IMR-90 (cell line): Measurements from ENCODE around the gene LILRA2. TPM values are rescaled to one million over a fixed set of nuclear protein-coding genes. Genes with fewer than 3 reads are reported as not detected.

Experiments used
- ATAC-seq: fragments of 200-7000 bp; cut with Tn5 transposase; 2 replicates; pipeline ENCODE4 v1.9.1; 2020; ENCODE audit warnings: low read depth, mild to moderate bottlenecking, moderate library complexity
- BruUV-seq: library from RNA; stranded (reverse); fragments of 400-500 nt; replicated peaks from 2 replicates; lab custom pipeline; 2021; lab: Mats Ljungman, UMichigan
- CTCF ChIA-PET: fragments of 300-600 bp; formaldehyde crosslinking; extraction: SDS; loops from one replicate; lab custom pipeline; 2021; ENCODE audit warnings: antibody characterized with exemption; lab: Yijun Ruan, JAX
- POLR2A ChIA-PET: fragments of 300-600 bp; sonication (Branson Sonifier 250); formaldehyde crosslinking; loops from one replicate; lab custom pipeline; 2022; ENCODE audit warnings: antibody characterized with exemption; ENCODE audit not compliant: unreplicated experiment; lab: Charles Lee
- DNase-seq: peaks from one replicate; pipeline ENCODE4 v3.0.0; 2013
- H2AFZ ChIP-seq: replicated peaks from 2 replicates; pipeline ENCODE3; 2013; ENCODE audit warnings: low read length, mild to moderate bottlenecking; ENCODE audit not compliant: poor library complexity
- H2AK5ac ChIP-seq: 2 replicates; pipeline ENCODE4 v1.6.1; 2013; ENCODE audit warnings: low read depth, low read length, inconsistent platforms
- H2AK9ac ChIP-seq: replicated peaks from 2 replicates; pipeline ENCODE3; 2013; ENCODE audit warnings: mild to moderate bottlenecking, low read depth, low read length, moderate library complexity; ENCODE audit not compliant: poor library complexity
- H2BK120ac ChIP-seq: 2 replicates; pipeline ENCODE4 v1.6.1; 2013; ENCODE audit warnings: low read depth, low read length, inconsistent platforms
- H2BK15ac ChIP-seq: 3 replicates; pipeline ENCODE4 v1.6.1; 2013; ENCODE audit warnings: low read depth, low read length, inconsistent platforms
- H2BK20ac ChIP-seq: 2 replicates; pipeline ENCODE4 v1.6.1; 2013; ENCODE audit warnings: low read depth, mild to moderate bottlenecking, inconsistent platforms, low read length, moderate library complexity
- H2BK5ac ChIP-seq: 2 replicates; pipeline ENCODE4 v1.6.1; 2013; ENCODE audit warnings: mild to moderate bottlenecking, low read depth, low read length, inconsistent platforms; ENCODE audit not compliant: poor library complexity, severe bottlenecking
- H3K14ac ChIP-seq: replicated peaks from 2 replicates; pipeline ENCODE4 v1.6.1; 2013; ENCODE audit warnings: low read depth, low read length, inconsistent platforms
- H3K18ac ChIP-seq: 2 replicates; pipeline ENCODE4 v1.6.1; 2013; ENCODE audit warnings: low read depth, low read length, control low read depth
- H3K23ac ChIP-seq: 2 replicates; pipeline ENCODE4 v1.6.1; 2013; ENCODE audit warnings: low read depth, low read length, inconsistent platforms
- H3K27ac ChIP-seq: 2 replicates; pipeline ENCODE4 v1.5.1; 2013; ENCODE audit warnings: mild to moderate bottlenecking, control low read depth, low read length; ENCODE audit not compliant: insufficient read depth
- H3K27me3 ChIP-seq: 2 replicates; pipeline ENCODE4 v1.6.1; 2013; ENCODE audit warnings: low read length; ENCODE audit not compliant: control insufficient read depth, insufficient read depth
- H3K36me3 ChIP-seq: 2 replicates; pipeline ENCODE4 v1.6.1; 2013; ENCODE audit warnings: low read length, mixed read lengths; ENCODE audit not compliant: control insufficient read depth, insufficient read depth
- H3K4ac ChIP-seq: 2 replicates; pipeline ENCODE4 v1.6.1; 2013; ENCODE audit warnings: low read depth, low read length, inconsistent platforms
- H3K4me1 ChIP-seq: 2 replicates; pipeline ENCODE4 v1.6.1; 2013; ENCODE audit warnings: low read length, mixed read lengths; ENCODE audit not compliant: control insufficient read depth, insufficient read depth
- H3K4me2 ChIP-seq: 2 replicates; pipeline ENCODE4 v1.6.1; 2013; ENCODE audit warnings: low read depth, mild to moderate bottlenecking, control low read depth, low read length, moderate library complexity
- H3K4me3 ChIP-seq: 2 replicates; pipeline ENCODE4 v1.5.1; 2013; ENCODE audit warnings: low read depth, mild to moderate bottlenecking, control low read depth, low read length, moderate library complexity; ENCODE audit not compliant: insufficient read depth
- H3K56ac ChIP-seq: 2 replicates; pipeline ENCODE4 v1.6.1; 2013; ENCODE audit warnings: low read length, inconsistent platforms; ENCODE audit not compliant: insufficient read depth; ENCODE audit errors: extremely low read depth
- H3K79me1 ChIP-seq, 2 experiments: 2 replicates each; pipeline ENCODE4 v1.6.1; 2013; ENCODE audit warnings: low read length in 2 of 2, inconsistent platforms in 1 of 2, low read depth in 1 of 2
- H3K9ac ChIP-seq: 2 replicates; pipeline ENCODE4 v1.6.1; 2013; ENCODE audit warnings: low read depth, low read length, control low read depth
- H3K9me1 ChIP-seq: 2 replicates; pipeline ENCODE4 v1.6.1; 2013; ENCODE audit warnings: low read length, inconsistent platforms; ENCODE audit not compliant: insufficient read depth
- H3K9me3 ChIP-seq: 2 replicates; pipeline ENCODE4 v1.6.1; 2013; ENCODE audit warnings: low read length; ENCODE audit not compliant: control insufficient read depth, insufficient read depth
- H4K20me1 ChIP-seq: 2 replicates; pipeline ENCODE4 v1.6.1; 2013; ENCODE audit warnings: low read length, inconsistent platforms; ENCODE audit not compliant: insufficient read depth
- H4K5ac ChIP-seq: 2 replicates; pipeline ENCODE4 v1.6.1; 2013; ENCODE audit warnings: mild to moderate bottlenecking, low read depth, low read length, control low read depth
- H4K8ac ChIP-seq, 2 experiments: 2 replicates each; pipeline ENCODE4 v1.6.1; 2013; ENCODE audit warnings: low read depth in 2 of 2, low read length in 2 of 2, control low read depth in 1 of 2, inconsistent platforms in 1 of 2
- H4K91ac ChIP-seq: 2 replicates; pipeline ENCODE4 v1.6.1; 2013; ENCODE audit warnings: low read depth, low read length, inconsistent platforms; ENCODE audit not compliant: insufficient read depth
- BHLHE40 ChIP-seq: fragments of 150-350 bp; IDR thresholded peaks from 2 replicates; pipeline ENCODE4 v1.6.1; 2016; ENCODE audit warnings: mild to moderate bottlenecking, low read depth, low read length
- CEBPB ChIP-seq: IDR thresholded peaks from 2 replicates; pipeline ENCODE4 v1.6.1; 2012; ENCODE audit warnings: low read depth, low read length, improper control_type of control experiment
- ELK1 ChIP-seq: fragments of 150-350 bp; IDR thresholded peaks from 2 replicates; pipeline ENCODE4 v1.6.1; 2016; ENCODE audit warnings: low read depth, mild to moderate bottlenecking, low read length, moderate library complexity, borderline replicate concordance
- MAFK ChIP-seq: IDR thresholded peaks from 2 replicates; pipeline ENCODE4 v1.6.1; 2012; ENCODE audit warnings: low read depth, low read length, improper control_type of control experiment
- MAZ ChIP-seq: IDR thresholded peaks from 2 replicates; pipeline ENCODE4 v1.6.1; 2012; ENCODE audit warnings: low read depth, mild to moderate bottlenecking, low read length, improper control_type of control experiment, moderate library complexity, borderline replicate concordance
- MXI1 ChIP-seq: IDR thresholded peaks from 2 replicates; pipeline ENCODE4 v1.6.1; 2012; ENCODE audit warnings: low read depth, mild to moderate bottlenecking, low read length, moderate library complexity, borderline replicate concordance
- NFE2L2 ChIP-seq: fragments of 150-350 bp; IDR thresholded peaks from 2 replicates; pipeline ENCODE4 v1.6.1; 2016; ENCODE audit warnings: low read depth, mild to moderate bottlenecking, low read length
- POLR2A ChIP-seq: IDR thresholded peaks from 2 replicates; pipeline ENCODE4 v1.6.1; 2012; ENCODE audit warnings: mild to moderate bottlenecking, low read depth, low read length
- RAD21 ChIP-seq: IDR thresholded peaks from 2 replicates; pipeline ENCODE4 v1.6.1; 2012; ENCODE audit warnings: low read length, improper control_type of control experiment
- RCOR1 ChIP-seq: IDR thresholded peaks from 2 replicates; pipeline ENCODE4 v1.6.1; 2012; ENCODE audit warnings: mild to moderate bottlenecking, low read length, improper control_type of control experiment; ENCODE audit not compliant: insufficient replicate concordance
- RFX5 ChIP-seq: IDR thresholded peaks from 2 replicates; pipeline ENCODE4 v1.8.0; 2012; ENCODE audit warnings: low read depth, mild to moderate bottlenecking, low read length, moderate library complexity
- SMC3 ChIP-seq: fragments of 150-350 bp; IDR thresholded peaks from 2 replicates; pipeline ENCODE4 v1.6.1; 2016; ENCODE audit warnings: low read depth, mild to moderate bottlenecking, antibody characterized with exemption, low read length, moderate library complexity
- WGBS, 2 experiments: methylation state at CpG; one replicate each; pipeline versions ENCODE4 v1.1.5 to v1.1.7; 2013; ENCODE audit warnings: missing lambda C conversion rate in 2 of 2; ENCODE audit not compliant: insufficient read length in 1 of 2; ENCODE audit errors: extremely low coverage in 2 of 2; 5-methylcytosine and 5-hydroxymethylcytosine counted together
- dilution Hi-C: fragments of 300-500 bp; cut with HindIII; formaldehyde crosslinking; loops from one replicate; pipeline ENCODE4 v1.14.3; 2018; ENCODE audit warnings: low sequenced_read_pairs; ENCODE audit not compliant: unreplicated experiment
- in situ Hi-C: fragments of 300-500 bp; cut with MboI; formaldehyde crosslinking; loops from 3 replicates; pipeline ENCODE4 v1.14.3; 2019; ENCODE audit warnings: low sequenced_read_pairs, inconsistent platforms, mixed read lengths
- intact Hi-C: fragments of 100-400 bp; cut with micrococcal nuclease; formaldehyde crosslinking; loops from 2 replicates; pipeline ENCODE4 v1.10.0; 2022
- polyA plus RNA-seq, 3 experiments: library from polyadenylated mRNA; depleted of rRNA; stranded (reverse); fragments of >200 nt; gene quantifications; 2 replicates each; pipeline ENCODE4 v1.2.3, GENCODE V29; 2012; ENCODE audit warnings: low replicate concordance in 1 of 3
- total RNA-seq: library from RNA; depleted of rRNA; stranded (reverse); fragments of >200 nt; gene quantifications from 2 replicates; pipeline ENCODE4 v1.2.3, GENCODE V29; 2012
- TF ChIP-seq, protein P1 (sequence below): conservative IDR thresholded peaks from 2 replicates; pipeline ENCODE4 v1.5.1; 2012; ENCODE audit warnings: mild to moderate bottlenecking, low read depth, low read length, improper control_type of control experiment

Gene LILRA2
- total and polyA plus RNA-seq, 2 of the 4 experiments (the other 2 are of a cell fraction) = not detected

DNA sequence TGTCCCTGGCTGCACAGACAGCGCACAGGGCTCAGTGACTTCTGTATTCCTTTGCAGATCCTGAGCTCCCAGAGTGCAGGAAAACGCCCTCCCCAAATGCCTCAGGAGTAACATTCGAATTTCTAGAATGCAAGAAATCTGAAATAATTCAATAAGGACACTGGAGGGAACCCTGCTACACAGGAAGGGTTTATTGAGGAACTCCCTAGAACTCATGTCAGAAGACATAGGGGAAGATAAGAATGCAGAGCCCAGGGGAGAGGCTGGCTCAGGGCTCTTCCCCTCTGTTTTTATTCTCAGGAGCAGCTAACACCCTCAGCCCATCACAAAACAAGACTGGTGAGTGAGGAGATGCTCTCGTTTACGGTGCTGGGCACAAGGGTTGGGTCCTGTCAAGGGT is 26.6 kb downstream of the LILRA2 start:
- dilution Hi-C loops (no loop called here), intact Hi-C loops (no loop called here), in situ Hi-C loops (no loop called here)
- no peaks in the 10 kb centered on the region for H3K27me3 ChIP-seq
- ATAC-seq (no peak), DNase-seq (no peak)
- H2AFZ ChIP-seq = no peak overlapping the region
- H2AK9ac ChIP-seq = no peak overlapping the region
- TF ChIP-seq RCOR1 (no peak), NFE2L2 (no peak), RFX5 (no peak), MXI1 (no peak), MAFK (no peak), SMC3 (no peak), BHLHE40 (no peak), ELK1 (no peak), MAZ (no peak), CEBPB (no peak), RAD21 (no peak), POLR2A (no peak)
- TF ChIP-seq, protein P1, sequence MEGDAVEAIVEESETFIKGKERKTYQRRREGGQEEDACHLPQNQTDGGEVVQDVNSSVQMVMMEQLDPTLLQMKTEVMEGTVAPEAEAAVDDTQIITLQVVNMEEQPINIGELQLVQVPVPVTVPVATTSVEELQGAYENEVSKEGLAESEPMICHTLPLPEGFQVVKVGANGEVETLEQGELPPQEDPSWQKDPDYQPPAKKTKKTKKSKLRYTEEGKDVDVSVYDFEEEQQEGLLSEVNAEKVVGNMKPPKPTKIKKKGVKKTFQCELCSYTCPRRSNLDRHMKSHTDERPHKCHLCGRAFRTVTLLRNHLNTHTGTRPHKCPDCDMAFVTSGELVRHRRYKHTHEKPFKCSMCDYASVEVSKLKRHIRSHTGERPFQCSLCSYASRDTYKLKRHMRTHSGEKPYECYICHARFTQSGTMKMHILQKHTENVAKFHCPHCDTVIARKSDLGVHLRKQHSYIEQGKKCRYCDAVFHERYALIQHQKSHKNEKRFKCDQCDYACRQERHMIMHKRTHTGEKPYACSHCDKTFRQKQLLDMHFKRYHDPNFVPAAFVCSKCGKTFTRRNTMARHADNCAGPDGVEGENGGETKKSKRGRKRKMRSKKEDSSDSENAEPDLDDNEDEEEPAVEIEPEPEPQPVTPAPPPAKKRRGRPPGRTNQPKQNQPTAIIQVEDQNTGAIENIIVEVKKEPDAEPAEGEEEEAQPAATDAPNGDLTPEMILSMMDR = no peak
- H2BK15ac ChIP-seq = no peak overlapping the region
- no peak overlapping the region for H3K27ac ChIP-seq
- no peak overlapping the region for H2BK120ac ChIP-seq
- H4K5ac ChIP-seq = no peak overlapping the region
- H2AK5ac ChIP-seq = no peak overlapping the region
- no peak overlapping the region for H3K23ac ChIP-seq
- H3K4me1 ChIP-seq = no peaks in the 10 kb centered on the region
- WGBS, 2 experiments = no CpG with 5 or more reads among the region's 5 CpGs
- no peak overlapping the region for H3K4me3 ChIP-seq
- H3K9ac ChIP-seq = no peak overlapping the region
- no peak overlapping the region for H3K14ac ChIP-seq
- no peak overlapping the region for H2BK5ac ChIP-seq
- no peak overlapping the region for H3K4ac ChIP-seq
- H3K18ac ChIP-seq = no peak overlapping the region
- H3K36me3 ChIP-seq = no peaks in the 10 kb centered on the region
- H4K8ac ChIP-seq = no peak overlapping the region
- no TSS peak for BruUV-seq
- CTCF ChIA-PET = no interaction called here
- no peak overlapping the region for H3K56ac ChIP-seq
- H3K79me1 ChIP-seq = no peaks in the 10 kb centered on the region
- H4K91ac ChIP-seq = no peak overlapping the region
- POLR2A ChIA-PET = no interaction called here
- no peak overlapping the region for H2BK20ac ChIP-seq
- H4K20me1 ChIP-seq = no peaks in the 10 kb centered on the region
- H3K9me1 ChIP-seq = no peaks in the 10 kb centered on the region
- no peak overlapping the region for H3K4me2 ChIP-seq
- H3K9me3 ChIP-seq = peaks cover 28% of the 10 kb centered on the region
